ENCODE results near the gene OGFOD3.

Gene OGFOD3

DNA sequence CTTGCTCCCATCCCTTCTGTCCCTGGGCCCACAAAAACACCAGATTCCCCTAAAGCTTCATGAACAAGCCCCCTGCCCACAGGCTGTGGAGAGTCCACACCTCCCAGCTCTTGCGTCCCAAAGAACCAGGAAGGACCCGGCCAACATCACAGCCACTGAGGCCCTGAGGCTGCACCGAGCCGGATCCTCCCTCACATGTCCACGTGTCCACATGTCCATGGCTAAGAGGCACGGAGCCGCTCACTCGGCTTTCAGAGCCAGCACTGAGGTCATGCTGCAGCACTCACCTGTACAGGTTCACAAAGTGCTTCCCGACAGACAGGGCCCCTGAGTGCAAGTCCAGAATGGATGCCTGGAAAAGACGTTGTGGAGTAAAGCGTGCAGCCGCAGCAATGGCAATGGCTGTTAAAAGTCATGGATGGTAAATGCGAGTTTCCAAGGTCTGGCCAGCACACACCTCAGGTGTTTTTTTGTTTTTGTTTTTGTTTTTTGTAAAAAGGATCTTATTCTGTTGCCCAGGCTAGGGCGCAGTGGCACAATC lies 12.2 kb downstream of the OGFOD3 start:
- no peak for DNase-seq (ENCODE audit: low spot score)
- TF ChIP-seq, protein P1, sequence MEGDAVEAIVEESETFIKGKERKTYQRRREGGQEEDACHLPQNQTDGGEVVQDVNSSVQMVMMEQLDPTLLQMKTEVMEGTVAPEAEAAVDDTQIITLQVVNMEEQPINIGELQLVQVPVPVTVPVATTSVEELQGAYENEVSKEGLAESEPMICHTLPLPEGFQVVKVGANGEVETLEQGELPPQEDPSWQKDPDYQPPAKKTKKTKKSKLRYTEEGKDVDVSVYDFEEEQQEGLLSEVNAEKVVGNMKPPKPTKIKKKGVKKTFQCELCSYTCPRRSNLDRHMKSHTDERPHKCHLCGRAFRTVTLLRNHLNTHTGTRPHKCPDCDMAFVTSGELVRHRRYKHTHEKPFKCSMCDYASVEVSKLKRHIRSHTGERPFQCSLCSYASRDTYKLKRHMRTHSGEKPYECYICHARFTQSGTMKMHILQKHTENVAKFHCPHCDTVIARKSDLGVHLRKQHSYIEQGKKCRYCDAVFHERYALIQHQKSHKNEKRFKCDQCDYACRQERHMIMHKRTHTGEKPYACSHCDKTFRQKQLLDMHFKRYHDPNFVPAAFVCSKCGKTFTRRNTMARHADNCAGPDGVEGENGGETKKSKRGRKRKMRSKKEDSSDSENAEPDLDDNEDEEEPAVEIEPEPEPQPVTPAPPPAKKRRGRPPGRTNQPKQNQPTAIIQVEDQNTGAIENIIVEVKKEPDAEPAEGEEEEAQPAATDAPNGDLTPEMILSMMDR (IDR thresholded peaks at IDR 0.05; ENCODE audit: extremely low read depth, missing control alignments) = no peak

- TF ChIP-seq, protein P1 (IDR thresholded peaks at IDR 0.05; ENCODE audit: extremely low read depth, missing control alignments) = no peak
- no peak for DNase-seq (ENCODE audit: low spot score)
Measured at GRCh38 chr17:82405051-82405450, 13.3 kb downstream of the OGFOD3 start.

GRCh38 chr17:82403662-82404660 lies 14.4 kb downstream of the OGFOD3 start:
- DNase-seq (ENCODE audit: low spot score) = no peak
- TF ChIP-seq, protein P1 (IDR thresholded peaks at IDR 0.05; ENCODE audit: extremely low read depth, missing control alignments) = no peak

DNA sequence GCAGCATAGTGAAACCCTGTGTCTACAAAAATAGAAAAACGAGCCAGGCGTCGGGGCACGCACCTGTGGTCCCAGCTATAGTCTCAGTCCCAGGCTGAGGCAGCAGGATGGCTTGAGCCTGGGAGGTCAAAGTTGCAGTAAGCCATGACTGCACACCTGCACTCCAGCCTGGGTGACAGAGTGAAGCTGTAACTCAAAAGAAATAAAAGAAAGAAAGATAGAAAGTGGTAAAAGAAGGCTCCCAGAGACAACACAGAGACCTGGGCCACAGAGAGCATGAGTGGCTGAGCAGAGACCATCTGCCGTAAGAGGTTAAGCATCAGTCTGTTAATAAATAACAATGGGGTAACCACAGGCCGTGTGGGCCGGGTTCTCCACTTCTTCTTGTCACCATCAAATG lies 15.5 kb downstream of the OGFOD3 start:
- TF ChIP-seq, protein P1 (IDR thresholded peaks at IDR 0.05; ENCODE audit: extremely low read depth, missing control alignments) = no peak
- DNase-seq (ENCODE audit: low spot score) = peak; percentile 91

GRCh38 chr17:82400830-82401229 lies 17.6 kb downstream of the OGFOD3 start:
- TF ChIP-seq, protein P1 (IDR thresholded peaks at IDR 0.05; ENCODE audit: extremely low read depth, missing control alignments) = no peak
- DNase-seq (ENCODE audit: low spot score) = peak; percentile 92

GRCh38 chr17:82400206-82400605 lies 18.2 kb downstream of the OGFOD3 start:
- no peak for DNase-seq (ENCODE audit: low spot score)
- TF ChIP-seq, protein P1 (IDR thresholded peaks at IDR 0.05; ENCODE audit: extremely low read depth, missing control alignments) = no peak

DNA sequence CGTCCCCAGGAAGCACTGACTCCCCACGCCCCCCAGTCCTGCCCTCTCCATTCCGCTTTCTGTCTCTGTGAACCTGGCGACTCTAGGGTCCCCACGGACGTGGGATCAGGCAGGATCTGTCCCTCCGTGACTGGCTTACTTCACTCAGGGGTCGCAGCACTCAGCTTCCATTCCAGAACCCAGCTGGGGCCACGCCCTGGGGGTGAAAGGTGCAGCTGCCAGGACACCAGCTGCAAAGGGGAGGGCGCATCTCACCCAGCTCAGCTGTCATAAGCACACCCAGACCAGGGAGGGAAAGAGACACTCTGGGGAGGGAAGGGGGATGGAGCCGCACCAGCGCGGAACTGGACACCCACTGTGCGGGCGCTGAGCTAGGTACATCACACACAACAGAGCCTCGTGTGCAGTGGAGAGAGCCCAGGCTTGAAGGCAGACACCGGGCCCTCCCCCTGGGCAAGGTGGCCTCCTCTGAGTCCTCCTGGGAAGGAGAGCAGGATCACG lies 18.7 kb downstream of the OGFOD3 start:
- TF ChIP-seq, protein P1 (IDR thresholded peaks at IDR 0.05; ENCODE audit: extremely low read depth, missing control alignments) = no peak
- DNase-seq (ENCODE audit: low spot score) = no peak

Data from GM20000 (cell line).